Activated effector memory CD4-positive, alpha-beta T cell treated with Interleukin-2 at 50 U/mL for 16 hours (primary cell): ENCODE results near the gene CD300A.
A peak's percentile ranks its signal among the peaks of the same experiment; 100 is the strongest.

Source experiments
- DNase-seq: peaks from one replicate; pipeline ENCODE4 v3.0.0-alpha.2; 2020

The CD300A gene

DNA sequence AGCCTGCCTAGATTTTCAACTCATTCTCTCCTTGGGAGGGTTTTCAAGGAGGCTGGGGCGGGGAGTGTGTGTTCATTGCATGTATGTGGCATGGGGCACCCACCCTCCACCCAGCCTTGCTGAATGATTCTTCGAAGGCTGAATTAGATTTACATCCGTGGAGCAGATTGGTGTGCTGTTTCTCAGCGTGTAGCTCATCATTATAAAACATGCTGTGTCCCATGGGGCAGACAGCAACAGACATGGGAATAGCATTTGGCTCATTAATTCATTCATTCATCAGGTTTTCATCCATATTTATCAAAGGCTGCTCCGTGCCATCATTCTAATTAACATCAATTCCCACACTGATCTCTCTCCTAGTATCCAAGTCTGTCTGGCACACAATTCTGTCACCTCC lies 10.6 kb upstream of the CD300A start:
- DNase-seq: no peak

DNA sequence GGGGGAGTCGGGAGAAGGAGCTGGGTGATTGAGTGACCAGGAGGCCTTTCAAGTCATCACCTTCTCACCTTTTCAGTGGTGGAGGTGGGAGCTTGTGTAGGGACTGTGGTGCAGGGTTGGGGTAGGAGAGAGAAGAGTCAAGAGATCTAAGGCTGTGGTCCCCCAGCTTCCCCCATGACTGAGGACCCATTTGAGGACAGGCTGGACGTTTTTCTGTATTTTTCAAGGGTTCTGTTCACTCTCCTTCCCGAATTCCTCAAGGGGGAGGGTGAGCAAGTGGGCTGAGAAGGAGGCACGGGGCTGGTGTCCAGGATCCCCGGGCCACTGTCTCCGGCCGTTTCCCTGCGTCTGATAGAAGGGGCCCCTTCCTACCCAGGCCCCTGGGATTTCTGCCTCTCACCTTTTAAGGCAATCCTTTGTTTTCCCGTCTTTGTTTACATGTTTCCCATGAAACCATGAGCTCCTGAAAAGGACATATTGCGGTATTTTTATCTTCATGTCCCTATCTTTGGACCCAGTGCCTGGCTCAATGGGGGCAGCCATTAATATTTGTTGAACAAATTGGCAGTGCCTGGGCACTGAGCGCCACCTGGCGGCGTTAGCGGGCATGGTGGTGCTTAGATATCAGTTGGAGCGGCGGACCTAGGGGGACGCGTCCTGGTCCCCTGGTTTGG lies 9.2 kb upstream of the CD300A start:
- DNase-seq: peak; percentile 57

DNA sequence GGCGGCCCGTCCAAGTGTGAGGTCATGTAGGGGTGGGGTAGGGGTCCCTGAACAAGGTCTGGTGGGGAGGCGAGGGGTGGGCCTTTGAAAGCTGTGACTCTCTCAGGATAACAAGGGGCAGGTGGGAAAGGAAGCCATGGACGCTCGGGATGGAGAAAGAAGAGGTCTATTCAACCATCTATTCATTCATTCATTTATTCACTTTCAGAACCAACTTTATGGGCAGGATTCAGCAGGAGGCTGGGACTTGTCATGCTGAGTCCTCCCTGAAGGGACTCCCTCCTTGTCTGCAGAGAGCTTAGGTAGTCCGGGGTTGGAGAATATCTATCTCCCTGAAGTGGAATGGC lies 8.6 kb upstream of the CD300A start:
- DNase-seq: no peak

DNA sequence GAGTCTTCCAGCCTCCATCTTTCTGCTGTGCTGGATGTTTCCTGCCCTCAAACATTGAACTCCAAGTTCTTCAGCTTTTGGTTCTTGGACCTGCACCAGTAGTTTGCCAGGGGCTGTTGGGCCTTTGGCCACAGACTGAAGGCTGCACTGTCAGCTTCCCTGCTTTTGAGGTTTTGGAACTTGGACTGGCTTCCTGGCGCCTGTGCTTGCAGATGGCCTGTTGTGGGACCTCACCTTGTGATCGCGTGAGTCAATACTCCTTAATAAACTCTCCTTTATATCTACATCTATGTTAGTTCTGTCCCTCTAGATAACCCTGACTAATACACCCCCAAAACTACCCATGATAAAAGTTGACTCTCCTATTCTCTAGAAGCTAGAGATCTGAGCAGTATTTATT lies 7.6 kb upstream of the CD300A start:
- no peak for DNase-seq

- DNase-seq: no peak
Measured at GRCh38 chr17:74459622-74460021, 6.8 kb upstream of the CD300A start.

- DNase-seq: no peak
Measured at GRCh38 chr17:74460241-74460640, 6.2 kb upstream of the CD300A start.

DNA sequence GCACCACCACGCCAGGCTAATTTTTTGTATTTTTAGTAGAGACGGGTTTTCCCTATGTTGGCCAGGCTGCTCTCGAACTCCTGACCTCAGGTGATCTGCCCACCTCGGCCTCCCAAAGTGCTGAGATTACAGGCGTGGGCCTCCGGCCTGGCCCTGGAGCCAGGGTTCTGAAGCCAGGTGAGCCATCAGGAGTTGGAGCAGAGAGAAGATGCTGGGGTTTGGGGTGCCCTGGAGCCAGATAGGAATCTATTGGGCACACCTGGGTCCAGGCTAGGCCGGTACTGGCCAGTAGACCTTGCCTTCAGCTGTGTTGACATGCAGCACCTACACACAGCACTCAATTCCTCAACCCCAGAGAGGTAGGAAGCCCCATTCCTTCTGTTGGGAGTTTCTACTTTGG lies 5.4 kb upstream of the CD300A start:
- no peak for DNase-seq

DNA sequence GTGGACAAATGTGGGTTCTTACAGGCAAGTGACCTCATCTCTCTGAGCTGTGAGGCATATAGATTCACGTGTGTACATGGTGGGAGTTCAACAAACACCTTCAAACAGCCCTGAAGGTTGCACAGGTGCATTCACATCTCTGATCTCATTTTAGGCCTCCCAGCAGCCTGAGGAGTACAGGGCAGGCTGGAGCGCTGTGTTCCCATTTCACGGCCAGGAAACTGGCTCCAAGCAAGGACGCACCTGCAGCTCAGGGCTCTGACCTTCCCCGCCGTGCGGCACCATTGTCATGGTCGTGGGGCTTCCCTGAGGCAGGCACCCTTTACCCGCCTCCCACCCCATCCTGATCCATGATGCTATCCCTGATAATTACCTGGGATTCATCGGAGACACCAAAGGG lies 4.8 kb upstream of the CD300A start:
- DNase-seq: no peak

- DNase-seq: no peak
Measured at GRCh38 chr17:74464730-74465377, 1.6 kb upstream of the CD300A start.

DNA sequence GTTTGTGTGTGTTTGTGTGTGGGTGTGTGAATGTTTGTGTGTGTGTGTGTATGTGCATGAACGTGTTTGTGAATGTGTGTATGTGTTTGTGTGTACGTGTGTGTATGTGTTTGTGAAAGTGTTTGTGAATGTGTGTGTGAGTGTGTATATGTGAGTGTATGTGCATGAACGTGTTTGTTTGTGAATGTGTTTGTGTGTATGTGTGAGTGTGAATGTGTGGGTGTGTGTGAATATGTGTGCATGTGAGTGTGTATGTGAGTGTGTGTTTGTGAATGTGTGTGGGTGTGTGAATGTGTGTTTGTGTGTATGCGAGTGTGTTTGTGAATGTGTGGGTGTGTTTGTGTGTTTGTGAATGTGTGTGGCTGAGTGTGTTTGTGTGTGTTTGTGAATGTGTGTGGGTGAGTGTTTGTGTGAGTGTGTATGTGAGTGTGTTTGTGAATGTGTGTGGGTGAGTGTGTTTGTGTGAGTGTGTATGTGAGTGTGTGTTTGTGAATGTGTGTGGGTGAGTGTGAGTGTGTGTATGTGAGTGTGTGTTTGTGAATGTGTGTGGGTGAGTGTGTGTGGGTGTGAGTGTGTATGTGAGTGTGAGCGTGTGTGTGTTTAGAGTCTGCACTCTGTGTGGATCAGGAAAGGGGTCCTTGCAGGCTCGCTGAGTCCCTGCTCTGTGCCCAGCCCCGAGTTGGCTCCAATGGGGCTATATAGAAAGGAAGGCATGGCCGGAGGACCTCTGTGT lies 890 bp upstream of the CD300A start:
- no peak for DNase-seq

DNA sequence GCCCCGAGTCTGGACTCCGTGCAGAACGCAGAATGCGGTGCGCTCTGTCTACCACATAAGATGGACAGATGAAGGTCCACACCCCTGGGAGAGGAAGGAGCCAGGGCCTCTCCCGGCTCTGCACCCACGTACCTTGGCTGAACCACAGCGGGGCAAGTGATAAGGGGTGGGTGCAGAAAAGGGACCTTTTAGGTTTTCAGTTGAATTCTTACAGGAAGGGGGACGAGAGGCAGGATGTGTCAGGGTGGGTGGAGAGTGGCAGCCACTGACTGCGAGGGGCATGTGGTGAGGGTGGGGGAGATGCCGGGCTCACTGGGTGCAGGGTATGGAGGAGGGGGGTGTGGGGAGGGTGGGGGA lies 372 bp downstream of the CD300A start:
- no peak for DNase-seq

GRCh38 chr17:74467221-74467951 lies 952 bp downstream of the CD300A start:
- DNase-seq: no peak

- DNase-seq: no peak
Measured at GRCh38 chr17:74471341-74471740, 4.9 kb downstream of the CD300A start.

GRCh38 chr17:74472890-74473289 lies 6.5 kb downstream of the CD300A start:
- DNase-seq: no peak

DNA sequence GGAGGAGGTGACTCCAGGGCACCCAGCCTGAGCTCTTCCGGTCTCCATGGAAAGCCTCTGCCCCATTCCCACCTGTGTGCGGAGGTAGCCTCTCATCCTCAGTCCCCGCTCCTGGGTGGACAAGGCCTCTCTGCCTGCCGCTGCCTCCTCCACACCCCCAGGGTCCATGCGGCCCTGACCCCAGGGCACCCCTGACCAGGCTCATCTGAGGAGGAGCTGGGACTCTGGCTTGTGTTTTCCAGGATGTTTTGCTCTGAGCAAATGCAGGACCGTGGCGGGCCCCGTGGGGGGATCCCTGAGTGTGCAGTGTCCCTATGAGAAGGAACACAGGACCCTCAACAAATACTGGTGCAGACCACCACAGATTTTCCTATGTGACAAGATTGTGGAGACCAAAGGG lies 6.9 kb downstream of the CD300A start:
- DNase-seq: no peak

DNA sequence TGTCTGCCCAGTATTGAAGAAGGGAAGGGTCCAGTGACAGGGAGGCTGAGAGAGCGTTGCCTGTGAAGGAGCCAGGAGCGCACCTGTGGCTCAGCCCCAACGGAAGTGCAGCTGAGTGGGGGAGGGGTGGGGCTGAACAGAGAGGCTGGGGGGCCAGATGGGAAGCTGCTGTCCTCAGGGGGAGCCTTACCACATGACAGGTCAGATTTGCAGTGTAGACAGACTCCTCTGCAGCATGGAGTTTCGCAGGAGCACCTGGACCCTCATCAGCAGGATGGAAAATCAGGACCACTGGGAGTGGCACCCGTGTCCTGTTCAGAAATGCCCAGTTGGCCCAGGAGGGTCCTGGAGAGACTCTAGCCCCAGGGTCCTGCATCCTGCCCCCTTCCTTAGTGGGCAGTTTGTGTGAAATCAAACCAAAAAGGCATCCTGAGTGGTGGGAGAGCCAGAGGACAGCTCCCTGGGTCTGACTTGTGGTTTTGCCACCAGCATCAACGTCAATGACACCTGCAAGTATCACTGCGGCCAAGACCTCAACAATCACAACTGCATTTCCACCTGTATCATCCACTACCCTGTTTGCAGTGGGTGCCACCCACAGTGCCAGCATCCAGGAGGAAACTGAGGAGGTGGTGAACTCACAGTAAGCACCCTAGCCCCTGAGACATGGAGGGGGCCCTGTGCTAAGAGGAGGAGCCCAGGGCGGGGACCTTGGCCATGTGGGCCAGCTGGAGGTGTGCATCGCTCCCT lies 7.8 kb downstream of the CD300A start:
- DNase-seq: no peak

DNA sequence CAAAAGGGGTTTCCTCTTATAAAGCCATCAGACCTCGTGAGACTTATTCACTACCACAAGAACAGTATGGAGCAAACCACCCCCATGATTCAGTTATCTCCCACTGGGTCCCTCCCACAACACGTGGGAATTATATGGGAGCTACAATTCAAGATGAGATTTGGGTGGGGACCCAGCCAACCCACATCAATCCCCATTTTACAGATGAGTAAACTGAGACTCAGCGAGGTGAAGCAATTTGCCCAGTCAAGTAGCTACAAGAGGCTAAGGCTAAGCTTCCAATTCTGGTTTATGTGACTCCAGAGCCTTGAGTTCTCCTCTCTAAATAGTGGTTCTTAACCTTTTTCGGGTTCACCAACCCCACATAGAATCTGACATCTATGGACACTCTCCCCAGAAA lies 8.8 kb downstream of the CD300A start:
- no peak for DNase-seq

DNA sequence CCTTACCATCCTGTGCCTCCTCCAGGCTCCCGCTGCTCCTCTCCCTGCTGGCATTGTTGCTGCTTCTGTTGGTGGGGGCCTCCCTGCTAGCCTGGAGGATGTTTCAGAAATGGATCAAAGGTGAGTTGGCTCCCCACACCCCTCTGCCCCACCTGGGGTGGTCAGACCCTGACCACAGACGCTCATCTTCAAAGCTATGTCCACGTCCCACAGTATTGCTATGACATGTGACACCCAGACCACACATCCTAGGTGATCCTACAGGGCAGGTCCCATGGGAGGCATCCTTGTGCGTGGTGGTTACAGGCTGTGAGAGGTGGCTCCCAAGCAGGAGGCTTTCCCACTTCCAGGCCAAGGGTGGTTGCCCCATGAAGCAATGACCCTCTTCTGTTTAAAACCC lies 11.0 kb downstream of the CD300A start:
- no peak for DNase-seq

GRCh38 chr17:74478420-74479100 lies 12.1 kb downstream of the CD300A start:
- no peak for DNase-seq

DNA sequence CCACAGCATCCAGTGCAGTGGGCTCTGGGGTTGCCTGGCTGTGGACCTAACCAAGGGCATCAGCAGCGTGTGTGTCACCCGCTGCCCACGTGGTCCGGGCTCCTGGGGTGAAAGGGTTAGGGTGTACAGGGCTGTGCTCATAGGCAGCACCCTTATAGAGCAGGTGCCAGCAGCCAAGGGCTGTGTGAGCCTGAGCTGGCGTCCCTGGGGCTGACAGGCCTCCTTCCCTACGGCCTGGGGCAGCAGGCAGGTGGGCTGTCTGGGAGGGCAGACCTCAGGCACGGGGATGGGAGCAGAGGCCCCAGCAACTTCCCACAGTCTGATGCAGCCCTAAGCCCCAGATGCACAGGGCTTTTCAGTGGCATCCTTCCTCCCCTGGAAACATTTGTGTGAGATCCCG lies 13.9 kb downstream of the CD300A start:
- DNase-seq: no peak

DNA sequence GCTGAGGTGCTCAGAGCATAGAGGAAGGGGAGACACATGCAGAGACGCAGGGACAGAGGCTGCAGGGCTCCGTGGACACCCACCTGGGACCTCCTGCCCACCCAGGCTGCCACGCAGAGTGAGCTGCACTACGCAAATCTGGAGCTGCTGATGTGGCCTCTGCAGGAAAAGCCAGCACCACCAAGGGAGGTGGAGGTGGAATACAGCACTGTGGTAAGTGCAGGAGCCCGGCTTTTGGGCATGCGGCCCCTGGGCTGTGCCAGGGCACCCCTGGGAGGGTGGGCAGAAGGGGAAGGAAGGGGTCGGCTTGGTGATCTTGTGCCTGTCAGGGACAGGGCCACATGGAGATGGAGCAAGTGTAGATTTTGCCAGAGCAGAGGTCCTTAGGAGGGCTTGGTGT lies 15.2 kb downstream of the CD300A start:
- DNase-seq: no peak

GRCh38 chr17:74484066-74484465 lies 17.6 kb downstream of the CD300A start:
- DNase-seq: no peak
